HepG2 (cell line): ENCODE results near the gene SLC6A7. TPM values are rescaled to one million over a fixed set of nuclear protein-coding genes. Genes with fewer than 3 reads are reported as not detected.

ENCODE experiments used
- ATAC-seq: fragments of 200-7000 bp; cut with Tn5 transposase; 3 replicates; pipeline ENCODE4 v1.9.1; 2020; ENCODE audit warnings: mild to moderate bottlenecking, moderate library complexity
- BruUV-seq: library from RNA; stranded (reverse); fragments of 400-500 nt; replicated peaks from 2 replicates; lab custom pipeline; 2021; lab: Mats Ljungman, UMichigan
- CTCF ChIA-PET: fragments of 300-600 bp; formaldehyde crosslinking; extraction: SDS; loops from one replicate; lab custom pipeline; 2021; ENCODE audit warnings: low total read pairs, inconsistent platforms, low intra/inter-chr PET ratio; lab: Yijun Ruan, JAX
- POLR2A ChIA-PET: fragments of 350-600 bp; sonication (Branson Sonifier 250); formaldehyde crosslinking; loops from one replicate; lab custom pipeline; 2020; ENCODE audit warnings: antibody characterized with exemption, inconsistent platforms; lab: Yijun Ruan, JAX
- DNase-seq: peaks from one replicate; pipeline ENCODE4 v3.0.0-alpha.2; 2015; ENCODE audit warnings: low spot score
- FAIRE-seq: peaks from 3 replicates; lab custom pipeline; 2011; peaks lifted over from hg19 to GRCh38; lab: Jason Lieb, UNC
- H2AFZ ChIP-seq: one replicate; pipeline ENCODE4 v1.6.1; 2011; ENCODE audit warnings: low read length, inconsistent platforms
- H3K27ac ChIP-seq: fragments of 300-600 bp; 3 replicates; pipeline ENCODE4 v1.8.0; 2011; ENCODE audit warnings: mixed run types, mild to moderate bottlenecking, mixed read lengths, low read length, inconsistent platforms; ENCODE audit not compliant: insufficient read depth; ENCODE audit errors: extremely low read length
- H3K27me3 ChIP-seq, 2 experiments: fragments of 200-600 bp in 1 of 2; 2 replicates in 1 of 2; 3 replicates in 1 of 2; pipeline versions ENCODE4 v1.6.0 to v1.8.0; 2011; ENCODE audit warnings: low read length in 2 of 2, mild to moderate bottlenecking in 2 of 2, moderate library complexity in 2 of 2, inconsistent platforms in 1 of 2; ENCODE audit not compliant: insufficient read depth in 2 of 2, control insufficient read depth in 1 of 2
- H3K36me3 ChIP-seq, 2 experiments: fragments of 200-600 bp in 1 of 2; replicated peaks in 1 of 2; 2 replicates in 1 of 2; 3 replicates in 1 of 2; pipeline versions ENCODE4 v1.5.1 to v1.8.0; 2011; ENCODE audit warnings: low read length in 2 of 2, inconsistent platforms in 1 of 2; ENCODE audit not compliant: insufficient read depth in 2 of 2, control insufficient read depth in 1 of 2
- H3K4me1 ChIP-seq: 2 replicates; pipeline ENCODE4 v1.5.1; 2012; ENCODE audit warnings: low read length, inconsistent platforms; ENCODE audit not compliant: insufficient read depth
- H3K4me2 ChIP-seq: 2 replicates; pipeline ENCODE4 v1.6.0; 2011; ENCODE audit warnings: low read depth, low read length, inconsistent platforms
- H3K4me3 ChIP-seq, 3 experiments: fragments of 200-600 bp in 1 of 3; sonication (generic), shearing (Covaris generic) in 1 of 3; replicated peaks in 1 of 3; 2 replicates each; pipeline ENCODE4 v1.5.1; 2011 to 2016; ENCODE audit warnings: low read length in 3 of 3, inconsistent platforms in 2 of 3, low read depth in 2 of 3, mild to moderate bottlenecking in 2 of 3, control low read depth in 1 of 3, mixed read lengths in 1 of 3; ENCODE audit not compliant: insufficient read depth in 1 of 3
- H3K79me2 ChIP-seq: one replicate; pipeline ENCODE4 v1.6.1; 2011; ENCODE audit warnings: low read length, inconsistent platforms; ENCODE audit not compliant: insufficient read depth
- H3K9ac ChIP-seq: 2 replicates; pipeline ENCODE4 v1.6.0; 2011; ENCODE audit warnings: mild to moderate bottlenecking, low read depth, low read length, inconsistent platforms; ENCODE audit not compliant: insufficient read depth
- H3K9me3 ChIP-seq: 2 replicates; pipeline ENCODE4 v1.5.1; 2012; ENCODE audit warnings: mild to moderate bottlenecking, low read length
- H4K20me1 ChIP-seq: 2 replicates; pipeline ENCODE4 v1.6.0; 2011; ENCODE audit warnings: inconsistent platforms, mild to moderate bottlenecking, low read length, moderate library complexity; ENCODE audit not compliant: insufficient read depth
- DNMT1 ChIP-seq: sonication (generic); formaldehyde crosslinking; IDR thresholded peaks from 2 replicates; pipeline ENCODE4 v1.5.1; 2020; ENCODE audit warnings: mild to moderate bottlenecking, missing genetic modification reagents
- NCOA5 ChIP-seq: sonication (generic); formaldehyde crosslinking; IDR thresholded peaks from 2 replicates; pipeline ENCODE4 v1.4.0; 2020; ENCODE audit warnings: missing genetic modification reagents
- NPAS2 ChIP-seq: sonication (generic); formaldehyde crosslinking; IDR thresholded peaks from 2 replicates; pipeline ENCODE4 v1.8.0; 2022; ENCODE audit warnings: mild to moderate bottlenecking, missing genetic modification reagents, borderline replicate concordance
- ZFP36L1 ChIP-seq: sonication (generic); formaldehyde crosslinking; IDR thresholded peaks from 2 replicates; pipeline ENCODE4 v1.8.0; 2022; ENCODE audit warnings: mild to moderate bottlenecking, missing genetic modification reagents, moderate library complexity
- ZNF121 ChIP-seq: sonication (generic); formaldehyde crosslinking; IDR thresholded peaks from 2 replicates; pipeline ENCODE4 v1.5.0; 2020; ENCODE audit warnings: mild to moderate bottlenecking, missing genetic modification reagents
- ZNF530 ChIP-seq: sonication (generic); formaldehyde crosslinking; IDR thresholded peaks from 2 replicates; pipeline ENCODE4 v1.5.0; 2020; ENCODE audit warnings: low read depth, mild to moderate bottlenecking, missing genetic modification reagents
- ZNF883 ChIP-seq: sonication (generic); formaldehyde crosslinking; IDR thresholded peaks from 2 replicates; pipeline ENCODE4 v1.5.1; 2020; ENCODE audit warnings: mild to moderate bottlenecking, missing genetic modification reagents; ENCODE audit errors: not compliant biosample characterization
- WGBS: methylation state at CpG from one replicate; pipeline ENCODE4 v1.1.6; 2017; ENCODE audit warnings: low lambda C conversion rate; 5-methylcytosine and 5-hydroxymethylcytosine counted together
- in situ Hi-C: cut with HindIII; loops from 2 replicates; pipeline ENCODE4 v1.10.0; 2017; ENCODE audit warnings: low pct_unique_long_range_greater_than_20kb; ENCODE audit not compliant: extremely low pct_ligation_motif_present
- intact Hi-C: fragments of 100-400 bp; cut with micrococcal nuclease; formaldehyde crosslinking; loops from one replicate; pipeline ENCODE4 v1.10.0; 2022; ENCODE audit not compliant: unreplicated experiment
- polyA plus RNA-seq, 8 experiments: library from polyadenylated mRNA; depleted of rRNA in 3 of 8; stranded (reverse) in 7 of 8; unstranded in 1 of 8; fragments of >200 nt; fragmentation: Illumina TruSeq in 4 of 8; extraction: Trizol in 4 of 8; gene quantifications; 2 replicates each; pipeline versions ENCODE4 v1.2.1 to v1.2.3, GENCODE V29; 2011 to 2016; ENCODE audit warnings: low read depth in 4 of 8, missing spikeins in 1 of 8, mixed read lengths in 1 of 8; ENCODE audit not compliant: insufficient read depth in 1 of 8
- total RNA-seq, 5 experiments: library from RNA; depleted of rRNA; stranded (reverse); fragments of >200 nt; fragmentation: Illumina TruSeq; extraction: Trizol; gene quantifications; 2 replicates each; pipeline ENCODE4 v1.2.3, GENCODE V29; 2016; ENCODE audit warnings: low read depth in 1 of 5
- TF ChIP-seq, protein P1 (sequence below): sonication (generic); formaldehyde crosslinking; IDR thresholded peaks from 2 replicates; pipeline ENCODE4 v1.5.0; 2020; ENCODE audit warnings: mild to moderate bottlenecking, missing genetic modification reagents, moderate library complexity
- TF ChIP-seq, protein P2 (sequence below): sonication (generic); formaldehyde crosslinking; IDR thresholded peaks from 2 replicates; pipeline ENCODE4 v1.8.0; 2023; ENCODE audit warnings: mild to moderate bottlenecking, missing genetic modification reagents

SLC6A7 gene
- total and polyA plus RNA-seq, 2 of the 13 experiments (the other 11 are each of a cell fraction or from before 2014, with no cell fraction given), result not detected

DNA sequence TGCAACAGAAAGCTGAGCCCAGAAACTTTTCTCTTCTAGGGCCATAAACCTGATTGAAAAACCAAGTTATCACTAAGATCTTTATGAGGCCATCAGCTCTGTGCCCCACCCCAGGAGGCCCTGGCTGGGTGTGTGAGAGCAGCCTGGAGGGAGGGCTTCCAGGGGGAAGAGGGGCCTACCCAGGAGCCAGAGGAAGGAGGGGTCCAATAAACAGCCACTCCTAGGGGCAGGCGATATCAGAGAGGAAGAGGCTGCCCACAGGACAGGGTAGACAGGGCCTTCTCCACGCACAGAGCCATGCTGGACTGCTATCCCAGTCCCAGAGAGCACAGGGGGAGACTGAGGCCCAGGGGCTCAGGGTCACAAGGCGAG lies 27.7 kb upstream of the SLC6A7 start:
- no peak overlapping the region for H3K9ac ChIP-seq
- FAIRE-seq, result no peak
- H2AFZ ChIP-seq, result no peak overlapping the region
- peaks cover 0 to 1% of the 10 kb centered on the region in 2 experiments; a peak in 2 of 5 replicates for H3K27me3 ChIP-seq
- 62% methylated on average over 3 of the region's 3 CpGs for WGBS
- no peak for TF ChIP-seq DNMT1 (CRISPR knock-in tag)
- TF ChIP-seq ZNF121 (CRISPR knock-in tag), result 0 out of 2 replicates have a peak, but pooled peaks have one; percentile 11
- no peaks in the 10 kb centered on the region for H4K20me1 ChIP-seq
- H3K4me3 ChIP-seq, result no peak overlapping the region
- in situ Hi-C loops, result loop anchor here (5.0 kb wide), 1 partner anchor 55 kb away; no protein-coding TSS in a partner anchor
- H3K27ac ChIP-seq, result no peak overlapping the region
- no peaks in the 10 kb centered on the region for H3K36me3 ChIP-seq
- ATAC-seq, result no peak
- intact Hi-C loops, result loop anchor here (5.0 kb wide), 1 partner anchor 190 kb away; no protein-coding TSS in a partner anchor
- CTCF ChIA-PET, result interaction anchor here (1.6 to 2.8 kb wide), 4 partner anchors 13 to 94 kb away, joined by 5 to 25 read pairs (median 16); no protein-coding TSS in a partner anchor
- no TSS peak for BruUV-seq
- H3K4me1 ChIP-seq, result peaks cover 71% of the 10 kb centered on the region
- no peak for DNase-seq
- POLR2A ChIA-PET, result interaction anchor here (0.8 to 1.2 kb wide), 2 partner anchors 24 to 25 kb away, joined by 3 to 4 read pairs; no protein-coding TSS in a partner anchor
- H3K4me2 ChIP-seq, result peak overlapping the region; percentile 99
- H3K9me3 ChIP-seq, result no peaks in the 10 kb centered on the region
- H3K79me2 ChIP-seq, result no peaks in the 10 kb centered on the region

DNA sequence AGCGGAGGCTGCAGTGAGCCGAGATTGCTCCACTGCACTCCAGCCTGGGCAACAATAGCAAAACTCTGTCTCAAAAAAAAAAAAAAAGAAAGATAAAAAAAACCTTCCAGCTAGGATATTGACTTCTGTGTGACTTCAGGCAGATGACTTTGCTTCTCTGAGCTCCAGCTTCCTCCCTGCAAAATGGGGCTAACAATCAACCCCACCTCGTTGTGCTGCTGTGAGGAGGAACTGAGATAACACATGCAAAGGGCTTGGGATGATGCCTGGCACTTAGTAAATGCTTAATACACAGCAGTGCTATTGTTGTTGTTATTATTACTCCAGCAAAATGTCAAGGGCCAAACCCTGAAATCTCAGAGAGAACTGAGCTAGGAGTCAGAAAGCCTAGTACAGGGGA lies 26.8 kb upstream of the SLC6A7 start:
- peak overlapping the region; percentile 74 for H3K4me2 ChIP-seq
- H3K4me3 ChIP-seq, result peak overlapping the region in 1 of 3 experiments; percentile 61; a peak in 1 of 6 replicates
- H3K27ac ChIP-seq, result no peak overlapping the region
- H3K9me3 ChIP-seq, result no peaks in the 10 kb centered on the region
- peaks cover 73% of the 10 kb centered on the region for H3K4me1 ChIP-seq
- POLR2A ChIA-PET, result interaction anchor here (1.2 to 1.4 kb wide), 2 partner anchors 13 to 26 kb away, joined by 3 to 5 read pairs; no protein-coding TSS in a partner anchor
- in situ Hi-C loops, result loop anchor here (5.0 kb wide), 1 partner anchor 54 kb away; no protein-coding TSS in a partner anchor
- no peak overlapping the region for H3K9ac ChIP-seq
- DNase-seq, result no peak
- intact Hi-C loops, result loop anchor here (5.0 kb wide), 1 partner anchor 189 kb away; no protein-coding TSS in a partner anchor
- H3K36me3 ChIP-seq, result no peaks in the 10 kb centered on the region
- no peak for FAIRE-seq
- H2AFZ ChIP-seq, result no peak overlapping the region
- no TSS peak for BruUV-seq
- ATAC-seq, result no peak
- 44% methylated on average over 3 of the region's 3 CpGs for WGBS
- CTCF ChIA-PET, result interaction anchor here (2.0 to 2.8 kb wide), 2 partner anchors 33 to 55 kb away, joined by 8 to 25 read pairs; no protein-coding TSS in a partner anchor
- no peaks in the 10 kb centered on the region for H3K79me2 ChIP-seq
- H4K20me1 ChIP-seq, result no peaks in the 10 kb centered on the region
- H3K27me3 ChIP-seq, result peaks cover 0 to 1% of the 10 kb centered on the region in 2 experiments; a peak in 2 of 5 replicates
- TF ChIP-seq ZNF530 (CRISPR knock-in tag), result no peak
- no peak for TF ChIP-seq NPAS2
- TF ChIP-seq, protein P1, sequence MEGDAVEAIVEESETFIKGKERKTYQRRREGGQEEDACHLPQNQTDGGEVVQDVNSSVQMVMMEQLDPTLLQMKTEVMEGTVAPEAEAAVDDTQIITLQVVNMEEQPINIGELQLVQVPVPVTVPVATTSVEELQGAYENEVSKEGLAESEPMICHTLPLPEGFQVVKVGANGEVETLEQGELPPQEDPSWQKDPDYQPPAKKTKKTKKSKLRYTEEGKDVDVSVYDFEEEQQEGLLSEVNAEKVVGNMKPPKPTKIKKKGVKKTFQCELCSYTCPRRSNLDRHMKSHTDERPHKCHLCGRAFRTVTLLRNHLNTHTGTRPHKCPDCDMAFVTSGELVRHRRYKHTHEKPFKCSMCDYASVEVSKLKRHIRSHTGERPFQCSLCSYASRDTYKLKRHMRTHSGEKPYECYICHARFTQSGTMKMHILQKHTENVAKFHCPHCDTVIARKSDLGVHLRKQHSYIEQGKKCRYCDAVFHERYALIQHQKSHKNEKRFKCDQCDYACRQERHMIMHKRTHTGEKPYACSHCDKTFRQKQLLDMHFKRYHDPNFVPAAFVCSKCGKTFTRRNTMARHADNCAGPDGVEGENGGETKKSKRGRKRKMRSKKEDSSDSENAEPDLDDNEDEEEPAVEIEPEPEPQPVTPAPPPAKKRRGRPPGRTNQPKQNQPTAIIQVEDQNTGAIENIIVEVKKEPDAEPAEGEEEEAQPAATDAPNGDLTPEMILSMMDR, result no peak
- no peak for TF ChIP-seq ZFP36L1
- TF ChIP-seq ZNF883 (CRISPR knock-in tag), result no peak
- TF ChIP-seq, protein P2, sequence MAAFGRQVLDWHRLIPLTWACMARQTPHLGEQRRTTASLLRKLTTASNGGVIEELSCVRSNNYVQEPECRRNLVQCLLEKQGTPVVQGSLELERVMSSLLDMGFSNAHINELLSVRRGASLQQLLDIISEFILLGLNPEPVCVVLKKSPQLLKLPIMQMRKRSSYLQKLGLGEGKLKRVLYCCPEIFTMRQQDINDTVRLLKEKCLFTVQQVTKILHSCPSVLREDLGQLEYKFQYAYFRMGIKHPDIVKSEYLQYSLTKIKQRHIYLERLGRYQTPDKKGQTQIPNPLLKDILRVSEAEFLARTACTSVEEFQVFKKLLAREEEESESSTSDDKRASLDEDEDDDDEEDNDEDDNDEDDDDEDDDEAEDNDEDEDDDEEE, result no peak
- no peak for TF ChIP-seq NCOA5
